C4-2B (cell line): ENCODE data around the gene CD99L2.

Experiments used
- H3K27ac ChIP-seq: fragments of 450-650 bp; 2 replicates; pipeline ENCODE4 v1.5.1; 2017
- ZFX ChIP-seq: fragments of 450-650 bp; IDR thresholded peaks from 2 replicates; pipeline ENCODE4 v1.6.1; 2017
- TF ChIP-seq, protein P1 (sequence below): fragments of 450-650 bp; conservative IDR thresholded peaks from 2 replicates; pipeline ENCODE4 v1.5.1; 2017; ENCODE audit warnings: mild to moderate bottlenecking

CD99L2 gene

DNA sequence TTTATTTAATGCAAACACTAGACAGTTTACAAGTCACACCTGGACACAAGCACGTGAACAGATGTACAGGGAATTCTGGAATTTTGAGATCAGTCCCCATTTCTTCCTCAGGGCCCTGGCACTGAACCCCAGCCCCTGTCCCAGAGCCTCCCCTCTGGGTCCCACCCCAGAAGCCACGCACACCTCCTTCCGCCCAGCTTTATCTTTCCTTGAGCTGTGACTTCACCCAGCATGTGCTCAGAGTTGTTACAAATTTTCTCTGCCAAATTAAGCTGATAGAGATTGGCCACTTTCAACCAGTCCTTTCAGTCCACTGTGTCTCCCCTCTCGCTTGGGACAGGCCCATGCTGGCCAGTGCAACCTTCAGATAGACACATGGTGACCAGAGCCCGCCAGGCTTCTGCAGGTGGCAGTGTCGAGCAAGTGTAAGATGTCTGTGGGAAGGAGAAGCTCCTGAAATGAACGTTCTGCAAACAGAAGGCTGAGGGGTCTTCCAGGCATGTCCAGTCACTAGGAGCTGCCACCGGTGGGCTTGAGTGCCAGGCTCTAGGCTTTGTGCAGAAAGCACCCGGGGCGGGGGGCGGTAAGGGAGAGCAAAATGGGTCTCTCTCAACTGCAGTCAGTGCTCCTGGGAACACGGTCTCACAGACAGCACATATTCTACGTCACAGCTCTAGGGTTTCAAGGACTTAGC lies 132.0 kb downstream of the CD99L2 start:
- no peak overlapping the region for H3K27ac ChIP-seq
- TF ChIP-seq ZFX: no peak
- TF ChIP-seq, protein P1, sequence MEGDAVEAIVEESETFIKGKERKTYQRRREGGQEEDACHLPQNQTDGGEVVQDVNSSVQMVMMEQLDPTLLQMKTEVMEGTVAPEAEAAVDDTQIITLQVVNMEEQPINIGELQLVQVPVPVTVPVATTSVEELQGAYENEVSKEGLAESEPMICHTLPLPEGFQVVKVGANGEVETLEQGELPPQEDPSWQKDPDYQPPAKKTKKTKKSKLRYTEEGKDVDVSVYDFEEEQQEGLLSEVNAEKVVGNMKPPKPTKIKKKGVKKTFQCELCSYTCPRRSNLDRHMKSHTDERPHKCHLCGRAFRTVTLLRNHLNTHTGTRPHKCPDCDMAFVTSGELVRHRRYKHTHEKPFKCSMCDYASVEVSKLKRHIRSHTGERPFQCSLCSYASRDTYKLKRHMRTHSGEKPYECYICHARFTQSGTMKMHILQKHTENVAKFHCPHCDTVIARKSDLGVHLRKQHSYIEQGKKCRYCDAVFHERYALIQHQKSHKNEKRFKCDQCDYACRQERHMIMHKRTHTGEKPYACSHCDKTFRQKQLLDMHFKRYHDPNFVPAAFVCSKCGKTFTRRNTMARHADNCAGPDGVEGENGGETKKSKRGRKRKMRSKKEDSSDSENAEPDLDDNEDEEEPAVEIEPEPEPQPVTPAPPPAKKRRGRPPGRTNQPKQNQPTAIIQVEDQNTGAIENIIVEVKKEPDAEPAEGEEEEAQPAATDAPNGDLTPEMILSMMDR: peak; percentile 30

DNA sequence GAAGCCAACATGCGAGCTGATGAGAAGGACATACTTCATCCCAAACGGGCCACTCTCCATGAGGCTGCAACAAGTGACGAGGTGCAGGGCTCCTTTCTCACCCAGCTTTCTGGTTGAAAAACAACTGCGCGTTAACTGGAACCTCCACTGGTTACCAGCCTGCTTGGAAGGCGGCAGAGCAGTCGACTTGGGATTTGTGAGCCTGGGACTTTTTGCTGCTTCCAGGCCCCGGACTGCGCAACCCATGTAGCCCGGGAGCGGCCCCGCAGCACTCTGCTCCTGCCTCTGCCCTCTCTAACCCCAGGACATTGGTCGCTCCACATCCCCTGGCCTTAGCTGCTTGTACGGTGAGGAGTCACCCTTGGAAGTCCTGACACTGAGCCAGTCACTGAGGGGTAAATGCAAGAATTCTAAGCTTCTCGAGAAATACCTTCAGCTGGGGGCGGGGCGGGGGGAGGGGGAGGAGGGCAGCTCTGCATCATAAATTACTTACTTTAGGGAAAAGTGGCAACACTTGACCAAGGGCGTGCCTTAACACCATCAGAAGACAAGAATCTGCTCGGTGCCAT lies 132.6 kb downstream of the CD99L2 start:
- no peak overlapping the region for H3K27ac ChIP-seq
- TF ChIP-seq, protein P1: no peak
- no peak for TF ChIP-seq ZFX

DNA sequence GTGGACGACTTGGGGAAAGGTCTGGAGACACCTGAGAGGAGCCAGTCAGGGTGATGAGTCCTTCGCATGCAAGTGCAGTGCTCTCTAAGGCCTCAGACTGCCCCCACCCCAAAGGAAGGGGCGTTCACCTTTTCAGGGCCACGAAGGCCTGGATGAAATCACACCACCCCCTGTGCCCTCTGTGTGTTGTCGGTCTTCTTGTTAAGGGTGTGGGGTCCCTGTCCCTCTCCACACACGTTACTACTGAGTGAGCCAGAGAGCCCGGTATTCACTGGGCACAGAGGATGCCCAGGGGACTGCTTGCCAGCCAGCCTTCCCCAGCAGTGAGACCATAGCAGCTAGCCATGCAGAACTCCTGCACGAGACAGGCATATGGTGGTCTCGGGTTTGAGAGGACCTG lies 133.2 kb downstream of the CD99L2 start:
- H3K27ac ChIP-seq: no peak overlapping the region
- TF ChIP-seq ZFX: no peak

DNA sequence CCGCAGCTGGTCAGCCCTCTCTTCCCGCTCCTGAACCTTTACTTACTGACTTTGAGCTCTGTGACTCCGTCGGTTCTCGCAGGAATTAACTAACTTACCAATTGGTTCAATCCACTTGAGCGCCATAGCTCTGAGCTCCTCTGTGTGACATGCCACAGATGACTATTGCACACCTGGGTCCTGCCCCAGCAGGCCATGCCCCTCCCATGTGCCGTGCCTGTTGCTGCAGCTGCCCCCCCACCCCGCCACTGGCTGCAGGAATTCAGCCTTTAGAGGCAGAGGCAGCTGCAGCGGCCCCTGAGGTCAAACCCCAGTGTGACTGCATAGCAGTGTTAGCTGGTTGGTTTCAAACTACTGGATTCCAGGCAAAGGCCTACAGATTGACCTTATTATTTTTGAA lies 134.7 kb downstream of the CD99L2 start:
- no peak for TF ChIP-seq ZFX
- TF ChIP-seq, protein P1: no peak
- no peak overlapping the region for H3K27ac ChIP-seq

DNA sequence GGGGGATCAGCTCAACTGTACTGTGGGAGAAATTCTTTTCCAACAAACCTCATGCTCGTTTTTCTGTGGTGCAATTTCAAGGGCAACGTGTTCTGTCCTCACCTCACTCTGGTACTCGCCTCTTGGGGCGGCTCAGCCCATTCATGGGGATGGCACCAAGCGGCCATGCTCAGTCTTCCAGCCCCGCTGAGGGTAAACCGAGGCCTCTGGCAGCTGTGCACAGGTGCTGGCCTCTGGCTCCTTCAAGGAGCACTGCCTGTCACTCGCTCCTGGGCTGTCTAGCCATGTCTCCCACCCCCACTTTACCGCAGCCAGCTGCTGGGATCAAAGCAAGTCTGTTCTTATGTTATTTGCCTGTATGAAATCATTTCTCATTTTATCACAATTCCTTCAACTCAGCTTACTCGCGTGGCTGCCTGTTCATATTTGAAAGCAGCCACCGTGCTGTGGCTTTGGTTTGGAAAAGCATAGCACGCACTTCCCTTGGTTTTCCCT lies 135.1 kb downstream of the CD99L2 start:
- H3K27ac ChIP-seq: no peak overlapping the region
- TF ChIP-seq, protein P1: no peak
- TF ChIP-seq ZFX: no peak

DNA sequence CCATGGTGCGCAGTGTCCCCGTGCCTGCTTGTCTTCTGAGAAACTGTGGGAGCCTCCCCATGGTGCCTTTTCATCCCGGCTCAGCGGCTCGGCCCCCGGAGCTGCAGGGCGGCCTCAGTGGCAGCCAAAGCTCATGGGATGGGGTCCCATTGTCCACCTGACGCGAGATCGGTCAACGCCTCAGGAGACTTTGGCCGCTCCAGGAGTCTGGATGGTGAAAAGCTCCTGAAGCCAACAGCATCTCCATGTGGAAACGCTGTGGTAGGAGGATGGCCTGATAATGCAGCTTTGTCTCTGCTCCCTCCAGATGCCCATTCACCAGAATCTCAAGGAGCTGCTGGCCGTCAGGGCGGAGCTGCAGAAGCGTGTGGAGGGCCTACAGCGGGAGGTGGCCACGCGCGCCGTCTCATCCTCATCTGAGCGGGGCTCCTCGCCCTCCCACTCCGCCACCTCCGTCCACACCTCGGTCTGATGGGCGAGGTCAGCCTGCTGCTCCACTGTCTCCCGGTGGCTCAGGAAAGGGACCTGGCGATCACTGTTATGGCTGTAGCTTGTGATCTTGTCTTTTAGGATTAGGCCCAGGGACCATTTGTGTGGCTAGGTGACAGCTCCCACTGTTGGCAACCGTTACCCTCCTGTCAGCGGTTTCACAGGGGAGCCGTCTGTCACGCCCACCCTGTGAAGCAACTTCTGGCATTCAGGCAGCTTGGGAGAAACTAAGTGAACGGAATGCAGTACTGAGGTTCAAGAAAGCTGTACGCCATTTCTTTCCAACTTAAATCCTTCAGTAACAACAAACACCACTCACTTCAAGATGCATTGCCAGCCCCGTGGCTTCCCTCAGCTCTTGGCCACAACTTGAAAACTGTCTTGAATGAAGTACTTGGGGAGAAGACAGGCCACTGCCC lies 136.0 kb downstream of the CD99L2 start:
- no peak overlapping the region for H3K27ac ChIP-seq
- TF ChIP-seq, protein P1: no peak
- TF ChIP-seq ZFX: no peak

DNA sequence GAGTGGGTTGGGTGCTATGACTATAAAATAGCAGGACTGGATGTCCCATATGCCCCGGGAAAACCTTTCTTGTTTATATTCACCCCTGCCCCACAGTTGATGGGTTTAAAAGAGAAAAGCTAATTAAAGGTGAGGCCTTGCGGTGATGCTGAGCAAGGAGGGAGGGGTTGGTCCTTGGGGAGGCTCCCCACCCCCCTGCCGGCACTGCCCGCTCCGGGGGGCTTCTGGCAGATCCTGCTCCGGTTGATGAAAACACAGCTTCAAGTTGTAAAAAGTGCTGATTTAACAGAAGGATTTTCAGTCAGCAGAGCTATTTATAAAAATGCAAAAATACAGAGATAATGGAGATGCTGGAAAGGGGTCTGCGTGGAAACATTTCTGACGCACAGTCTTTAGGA lies 136.7 kb downstream of the CD99L2 start:
- no peak for TF ChIP-seq ZFX
- TF ChIP-seq, protein P1: no peak
- no peak overlapping the region for H3K27ac ChIP-seq
